Measurements from ENCODE around the gene WDR5B.

- no peak for TF ChIP-seq CTCF (IDR thresholded peaks at IDR 0.05; ENCODE audit: poor library complexity)
- no peak for TF ChIP-seq EZH2 (IDR thresholded peaks at IDR 0.05; ENCODE audit: borderline replicate concordance)
Measured at GRCh38 chr3:122456074-122456473, 40.2 kb upstream of the WDR5B start.
